MM.1S (cell line): ENCODE measurements around the gene SNTB2.

ENCODE experiments used
- EZH2phosphoT487 ChIP-seq: fragments of 300-600 bp; sonication (generic); IDR thresholded peaks from 2 replicates; pipeline ENCODE4 v1.6.1; 2018; ENCODE audit warnings: antibody characterized with exemption, low read length
- TF ChIP-seq, protein P1 (sequence below): fragments of 300-600 bp; sonication (generic); IDR thresholded peaks from 2 replicates; pipeline ENCODE4 v1.5.1; 2016; ENCODE audit warnings: antibody characterized with exemption, low read length, mixed read lengths

- TF ChIP-seq, protein P1, sequence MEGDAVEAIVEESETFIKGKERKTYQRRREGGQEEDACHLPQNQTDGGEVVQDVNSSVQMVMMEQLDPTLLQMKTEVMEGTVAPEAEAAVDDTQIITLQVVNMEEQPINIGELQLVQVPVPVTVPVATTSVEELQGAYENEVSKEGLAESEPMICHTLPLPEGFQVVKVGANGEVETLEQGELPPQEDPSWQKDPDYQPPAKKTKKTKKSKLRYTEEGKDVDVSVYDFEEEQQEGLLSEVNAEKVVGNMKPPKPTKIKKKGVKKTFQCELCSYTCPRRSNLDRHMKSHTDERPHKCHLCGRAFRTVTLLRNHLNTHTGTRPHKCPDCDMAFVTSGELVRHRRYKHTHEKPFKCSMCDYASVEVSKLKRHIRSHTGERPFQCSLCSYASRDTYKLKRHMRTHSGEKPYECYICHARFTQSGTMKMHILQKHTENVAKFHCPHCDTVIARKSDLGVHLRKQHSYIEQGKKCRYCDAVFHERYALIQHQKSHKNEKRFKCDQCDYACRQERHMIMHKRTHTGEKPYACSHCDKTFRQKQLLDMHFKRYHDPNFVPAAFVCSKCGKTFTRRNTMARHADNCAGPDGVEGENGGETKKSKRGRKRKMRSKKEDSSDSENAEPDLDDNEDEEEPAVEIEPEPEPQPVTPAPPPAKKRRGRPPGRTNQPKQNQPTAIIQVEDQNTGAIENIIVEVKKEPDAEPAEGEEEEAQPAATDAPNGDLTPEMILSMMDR = no peak
- TF ChIP-seq EZH2phosphoT487 = no peak
These were observed 22.8 kb downstream of the SNTB2 start for GRCh38 chr16:69209735-69210134.
